H1 (cell line): ENCODE measurements around the gene SYNJ1. TPM values are rescaled to one million over a fixed set of nuclear protein-coding genes. Genes with fewer than 3 reads are reported as not detected.

Experiments used
- ATF2 ChIP-seq: IDR thresholded peaks from 2 replicates; pipeline ENCODE4 v1.6.1; 2012; ENCODE audit warnings: low read length, inconsistent platforms
- CBX8 ChIP-seq: fragments of 300-800, 300-1000 bp; sonication (generic); IDR thresholded peaks from 2 replicates; pipeline ENCODE4 v1.7.1; 2016; ENCODE audit warnings: low read depth, low read length, borderline replicate concordance
- CREB1 ChIP-seq: IDR thresholded peaks from 2 replicates; pipeline ENCODE4 v1.6.1; 2012; ENCODE audit warnings: inconsistent platforms
- EP300 ChIP-seq, 2 experiments: IDR thresholded peaks; 1 replicate in 1 of 2; 2 replicates in 1 of 2; pipeline ENCODE4 v1.6.1; 2011 to 2012; ENCODE audit warnings: low read depth in 2 of 2, low read length in 2 of 2, mild to moderate bottlenecking in 2 of 2, borderline replicate concordance in 1 of 2, inconsistent platforms in 1 of 2, moderate library complexity in 1 of 2
- EZH2 ChIP-seq: fragments of 200-600 bp; sonication (generic); IDR thresholded peaks from 2 replicates; pipeline ENCODE4 v1.7.1; 2012; ENCODE audit warnings: low read depth, mild to moderate bottlenecking, moderate library complexity, low read length, inconsistent platforms; ENCODE audit not compliant: severe bottlenecking
- GABPA ChIP-seq: IDR thresholded peaks from 2 replicates; pipeline ENCODE4 v1.6.1; 2011; ENCODE audit warnings: mild to moderate bottlenecking, low read length, moderate library complexity, borderline replicate concordance; ENCODE audit not compliant: insufficient read depth
- JUN ChIP-seq: IDR thresholded peaks from 2 replicates; pipeline ENCODE4 v1.6.1; 2011; ENCODE audit warnings: low read depth, mild to moderate bottlenecking, improper control_type of control experiment, low read length
- MAX ChIP-seq: IDR thresholded peaks from 2 replicates; pipeline ENCODE4 v1.6.1; 2012; ENCODE audit warnings: inconsistent platforms
- NANOG ChIP-seq: IDR thresholded peaks from 2 replicates; pipeline ENCODE4 v1.6.1; 2011; ENCODE audit warnings: low read length, low read depth, mild to moderate bottlenecking, inconsistent platforms; ENCODE audit not compliant: insufficient read depth, poor library complexity, severe bottlenecking
- PHF8 ChIP-seq: fragments of 200-600 bp; sonication (generic); conservative IDR thresholded peaks from 2 replicates; pipeline ENCODE4 v1.7.1; 2012; ENCODE audit warnings: low read depth, mild to moderate bottlenecking, inconsistent platforms, low read length, moderate library complexity
- POLR2A ChIP-seq, 2 experiments: IDR thresholded peaks; 1 replicate in 1 of 2; 2 replicates in 1 of 2; pipeline ENCODE4 v1.6.1; 2011; ENCODE audit warnings: low read depth in 2 of 2, low read length in 2 of 2, mild to moderate bottlenecking in 2 of 2; ENCODE audit errors: control extremely low read depth in 1 of 2
- POU5F1 ChIP-seq: IDR thresholded peaks from 2 replicates; pipeline ENCODE4 v1.6.1; 2011; ENCODE audit warnings: low read depth, mild to moderate bottlenecking, low read length, moderate library complexity
- RAD21 ChIP-seq, 2 experiments: IDR thresholded peaks in 1 of 2; conservative IDR thresholded peaks in 1 of 2; 2 replicates each; pipeline ENCODE4 v1.6.1; 2011; ENCODE audit warnings: low read depth in 2 of 2, low read length in 2 of 2, improper control_type of control experiment in 1 of 2, inconsistent platforms in 1 of 2, mild to moderate bottlenecking in 1 of 2, moderate library complexity in 1 of 2
- SUZ12 ChIP-seq: fragments of 200-600 bp; sonication (generic); IDR thresholded peaks from 2 replicates; pipeline ENCODE4 v1.6.1; 2012; ENCODE audit warnings: mild to moderate bottlenecking, inconsistent platforms, low read length, moderate library complexity, mixed read lengths
- TAF1 ChIP-seq: IDR thresholded peaks from 2 replicates; pipeline ENCODE4 v1.6.1; 2011; ENCODE audit warnings: mild to moderate bottlenecking, low read depth, low read length
- TAF7 ChIP-seq: optimal IDR thresholded peaks from 2 replicates; pipeline ENCODE3; 2011; ENCODE audit warnings: low read depth, mild to moderate bottlenecking, inconsistent platforms, low read length, moderate library complexity, borderline replicate concordance
- TCF12 ChIP-seq: IDR thresholded peaks from 2 replicates; pipeline ENCODE4 v1.6.1; 2011; ENCODE audit warnings: low read depth, mild to moderate bottlenecking, low read length
- TEAD4 ChIP-seq: IDR thresholded peaks from 2 replicates; pipeline ENCODE4 v1.6.1; 2012; ENCODE audit warnings: low read depth, low read length, inconsistent platforms, mixed read lengths
- USF2 ChIP-seq: IDR thresholded peaks from 2 replicates; pipeline ENCODE4 v1.6.1; 2011; ENCODE audit warnings: low read length, improper control_type of control experiment
- YY1 ChIP-seq: IDR thresholded peaks from 2 replicates; pipeline ENCODE4 v1.6.1; 2011; ENCODE audit warnings: low read depth, mild to moderate bottlenecking, low read length
- polyA plus RNA-seq, 7 experiments: library from polyadenylated mRNA; depleted of rRNA in 3 of 7; stranded (reverse) in 5 of 7; unstranded in 2 of 7; fragments of >200 nt in 5 of 7; fragments of 200-250 nt in 2 of 7; gene quantifications; 1 replicate in 5 of 7; 2 replicates in 1 of 7; 4 replicates in 1 of 7; pipeline versions ENCODE4 v1.2.1 to v1.2.3, GENCODE V29; 2011 to 2013; ENCODE audit warnings: missing spikeins in 2 of 7, mixed read lengths in 2 of 7
- total RNA-seq: library from RNA; stranded (reverse); fragmentation: NEBNext Ultra II Directional; extraction: Animal tissue kit (Norgen Biotek cat#: 25700); gene quantifications from 2 replicates; pipeline ENCODE4 v1.2.1, GENCODE V29; 2021

The SYNJ1 gene
- total and polyA plus RNA-seq, 2 of the 8 experiments (the other 6 are each of a cell fraction or from before 2014, with no cell fraction given): 1.3 to 4.3 TPM

- no peak for TF ChIP-seq CBX8
- peak; percentile 72; the same call in 1 of the 2 replicates for TF ChIP-seq GABPA
- peak; percentile 84 for TF ChIP-seq CREB1
- no peak for TF ChIP-seq SUZ12
- no peak for TF ChIP-seq EZH2
- peak; percentile 91 for TF ChIP-seq TAF1
- no peak for TF ChIP-seq NANOG
- peak; percentile 55; the same call in 1 of the 2 replicates for TF ChIP-seq PHF8
- TF ChIP-seq USF2: no peak
- peak in 1 of 2 experiments; percentile 54; a peak in 1 of 3 replicates for TF ChIP-seq POLR2A (IDR thresholded peaks at IDR 0.05; ENCODE audit: control extremely low read depth in 1 of 2, low read depth in 2 of 2, low read length in 2 of 2)
- TF ChIP-seq TCF12: no peak; the same call in 1 of the 2 replicates
- TF ChIP-seq POU5F1: no peak
- no peak for TF ChIP-seq YY1
- TF ChIP-seq TAF7: peak; percentile 80
- TF ChIP-seq TEAD4: peak; percentile 87
- TF ChIP-seq EP300 (IDR thresholded peaks at IDR 0.05; ENCODE audit: borderline replicate concordance in 1 of 2, low read depth in 2 of 2, low read length in 2 of 2): 0 out of 3 replicates have a peak, but pooled peaks of 1 of the 2 experiments have one; percentile 1
- peak; percentile 69 for TF ChIP-seq MAX
- no peak for TF ChIP-seq ATF2
- TF ChIP-seq JUN: no peak
- TF ChIP-seq RAD21 (IDR thresholded peaks at IDR 0.05 in 1 of 2, conservative IDR thresholded peaks at IDR 0.05 in 1 of 2; ENCODE audit: low read depth in 2 of 2, low read length in 2 of 2): no peak
Measured at GRCh38 chr21:32727687-32728455, at the start of gene SYNJ1 (continued).
